OCI-LY7 (cell line): ENCODE measurements around the gene CGRRF1. TPM values are rescaled to one million over a fixed set of nuclear protein-coding genes. Genes with fewer than 3 reads are reported as not detected.

Experiments
- BruUV-seq: library from RNA; stranded (reverse); fragments of 400-500 nt; replicated peaks from 2 replicates; lab custom pipeline; 2021; lab: Mats Ljungman, UMichigan
- CTCF ChIA-PET: fragments of 300-600 bp; sonication (Branson Sonifier 250); formaldehyde crosslinking; loops from one replicate; lab custom pipeline; 2022; ENCODE audit warnings: antibody characterized with exemption; ENCODE audit not compliant: unreplicated experiment; lab: Charles Lee
- POLR2A ChIA-PET: fragments of 300-600 bp; sonication (Branson Sonifier 250); formaldehyde crosslinking; loops from one replicate; lab custom pipeline; 2022; ENCODE audit warnings: antibody characterized with exemption; lab: Charles Lee
- DNase-seq: peaks from one replicate; pipeline ENCODE4 v3.0.0-alpha.2; 2015; ENCODE audit warnings: low spot score
- H2AFZ ChIP-seq: fragments of 200-600 bp; sonication (generic), shearing (Covaris generic); 2 replicates; pipeline ENCODE4 v1.6.1; 2014; ENCODE audit warnings: mild to moderate bottlenecking, antibody characterized with exemption, low read length, moderate library complexity
- H3K27ac ChIP-seq: fragments of 200-600 bp; sonication (generic); 2 replicates; pipeline ENCODE4 v1.5.1; 2014; ENCODE audit warnings: mixed run types, low read depth, mild to moderate bottlenecking, moderate library complexity, low read length, inconsistent platforms; ENCODE audit not compliant: poor library complexity, severe bottlenecking
- H3K36me3 ChIP-seq: fragments of 200-600 bp; sonication (generic); 2 replicates; pipeline ENCODE4 v1.6.1; 2014; ENCODE audit warnings: mild to moderate bottlenecking, antibody characterized with exemption, low read length, moderate library complexity, mixed read lengths; ENCODE audit not compliant: insufficient read depth
- H3K4me1 ChIP-seq: fragments of 200-600 bp; sonication (generic); 2 replicates; pipeline ENCODE4 v1.5.1; 2014; ENCODE audit warnings: mild to moderate bottlenecking, low read length; ENCODE audit not compliant: insufficient read depth, poor library complexity, severe bottlenecking
- H3K4me2 ChIP-seq: fragments of 200-600 bp; sonication (generic); 2 replicates; pipeline ENCODE4 v1.6.1; 2014; ENCODE audit warnings: mild to moderate bottlenecking, low read length
- H3K4me3 ChIP-seq: fragments of 200-600 bp; sonication (generic); 2 replicates; pipeline ENCODE4 v1.5.1; 2014; ENCODE audit warnings: mild to moderate bottlenecking, low read depth, low read length; ENCODE audit not compliant: poor library complexity, severe bottlenecking
- H3K79me2 ChIP-seq: fragments of 200-600 bp; sonication (generic); 2 replicates; pipeline ENCODE4 v1.6.1; 2016; ENCODE audit warnings: low read depth, mild to moderate bottlenecking, low read length, moderate library complexity, mixed read lengths; ENCODE audit not compliant: insufficient read depth
- H3K9me2 ChIP-seq: fragments of 200-600 bp; sonication (generic); 2 replicates; pipeline ENCODE4 v1.6.1; 2016; ENCODE audit warnings: mild to moderate bottlenecking, low read length, mixed read lengths; ENCODE audit not compliant: insufficient read depth
- H3K9me3 ChIP-seq: fragments of 200-600 bp; sonication (generic); 2 replicates; pipeline ENCODE4 v1.6.1; 2014; ENCODE audit warnings: mild to moderate bottlenecking, mixed run types, low read length, mixed read lengths
- H4K20me1 ChIP-seq: fragments of 200-600 bp; sonication (generic); 2 replicates; pipeline ENCODE4 v1.6.1; 2014; ENCODE audit warnings: mild to moderate bottlenecking, antibody characterized with exemption, low read length, moderate library complexity, mixed read lengths; ENCODE audit not compliant: insufficient read depth
- CTCF ChIP-seq: fragments of 200-600 bp; sonication (generic); conservative IDR thresholded peaks from 2 replicates; pipeline ENCODE4 v1.5.1; 2014; ENCODE audit warnings: mild to moderate bottlenecking, antibody characterized with exemption, low read length, moderate library complexity, mixed read lengths
- EZH2phosphoT487 ChIP-seq: fragments of 200-600 bp; sonication (generic); IDR thresholded peaks from 2 replicates; pipeline ENCODE4 v1.6.1; 2018; ENCODE audit warnings: low read depth, borderline replicate concordance, mild to moderate bottlenecking, mixed run types, antibody characterized with exemption, low read length, moderate library complexity, mixed read lengths
- intact Hi-C: fragments of 100-400 bp; cut with micrococcal nuclease; formaldehyde crosslinking; loops from one replicate; pipeline ENCODE4 v1.10.0; 2022; ENCODE audit not compliant: unreplicated experiment
- total RNA-seq, 2 experiments: library from RNA; depleted of rRNA in 1 of 2; stranded (reverse); fragments of >200 nt in 1 of 2; shearing (Covaris generic) in 1 of 2; gene quantifications; 2 replicates each; pipeline ENCODE4 v1.2.3, GENCODE V29; 2014 to 2022

Gene CGRRF1
- total RNA-seq, 2 experiments from 2014 or later: 8.4 to 13.4 TPM

- Histone ChIP-seq H3K9me3 (no peaks in the 10 kb centered on the region; the same call in 1 of the 2 replicates), H3K9me2 (no peaks in the 10 kb centered on the region), H3K4me1 (peaks cover 54% of the 10 kb centered on the region), H3K4me3 (no peak overlapping the region), H2AFZ (no peak overlapping the region), H3K4me2 (peak overlapping the region; percentile 25), H3K27ac (peak overlapping the region; percentile 17), H3K36me3 (peaks cover 71% of the 10 kb centered on the region), H4K20me1 (no peaks in the 10 kb centered on the region), H3K79me2 (peaks cover 59% of the 10 kb centered on the region)
- no TSS peak for BruUV-seq
- TF ChIP-seq EZH2phosphoT487 (no peak), CTCF (no peak)
- CTCF ChIA-PET: interaction anchor here (0.5 to 1.6 kb wide), 2 partner anchors 28 to 84 kb away, joined by 3 read pairs; partner anchors contain the start of genes CDKN3 and CGRRF1
- intact Hi-C loops: no loop called here
- DNase-seq: no peak
- POLR2A ChIA-PET: interaction anchor here (0.6 to 3.6 kb wide), 3 partner anchors 8 to 862 kb away, joined by 3 to 20 read pairs (median 3); no protein-coding TSS in a partner anchor
Observed at GRCh38 chr14:54480830-54481562, 28.7 kb upstream of the CGRRF1 start.

GRCh38 chr14:54481695-54482094 is 28.0 kb upstream of the CGRRF1 start:
- Histone ChIP-seq H3K9me2 (no peaks in the 10 kb centered on the region), H3K27ac (peak overlapping the region; percentile 93), H3K4me2 (peak overlapping the region; percentile 87; the same call in 1 of the 2 replicates), H3K36me3 (peaks cover 67% of the 10 kb centered on the region), H3K4me1 (peaks cover 60% of the 10 kb centered on the region), H4K20me1 (no peaks in the 10 kb centered on the region), H3K4me3 (no peak overlapping the region), H2AFZ (no peak overlapping the region), H3K9me3 (no peaks in the 10 kb centered on the region; the same call in 1 of the 2 replicates), H3K79me2 (peaks cover 66% of the 10 kb centered on the region)
- ChIA-PET CTCF (interaction anchor here (0.5 kb wide), 1 partner anchor 85 kb away, joined by 3 read pairs; the partner anchor contains the start of gene CDKN3), POLR2A (interaction anchor here (0.6 to 3.6 kb wide), 5 partner anchors 8 to 862 kb away, joined by 3 to 20 read pairs (median 7); no protein-coding TSS in a partner anchor)
- intact Hi-C loops: no loop called here
- no TSS peak for BruUV-seq
- no peak for DNase-seq
- TF ChIP-seq CTCF (no peak), EZH2phosphoT487 (no peak)
